Measurements from ENCODE around the gene TARBP2.

The TARBP2 gene, protein sequence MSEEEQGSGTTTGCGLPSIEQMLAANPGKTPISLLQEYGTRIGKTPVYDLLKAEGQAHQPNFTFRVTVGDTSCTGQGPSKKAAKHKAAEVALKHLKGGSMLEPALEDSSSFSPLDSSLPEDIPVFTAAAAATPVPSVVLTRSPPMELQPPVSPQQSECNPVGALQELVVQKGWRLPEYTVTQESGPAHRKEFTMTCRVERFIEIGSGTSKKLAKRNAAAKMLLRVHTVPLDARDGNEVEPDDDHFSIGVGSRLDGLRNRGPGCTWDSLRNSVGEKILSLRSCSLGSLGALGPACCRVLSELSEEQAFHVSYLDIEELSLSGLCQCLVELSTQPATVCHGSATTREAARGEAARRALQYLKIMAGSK

DNA sequence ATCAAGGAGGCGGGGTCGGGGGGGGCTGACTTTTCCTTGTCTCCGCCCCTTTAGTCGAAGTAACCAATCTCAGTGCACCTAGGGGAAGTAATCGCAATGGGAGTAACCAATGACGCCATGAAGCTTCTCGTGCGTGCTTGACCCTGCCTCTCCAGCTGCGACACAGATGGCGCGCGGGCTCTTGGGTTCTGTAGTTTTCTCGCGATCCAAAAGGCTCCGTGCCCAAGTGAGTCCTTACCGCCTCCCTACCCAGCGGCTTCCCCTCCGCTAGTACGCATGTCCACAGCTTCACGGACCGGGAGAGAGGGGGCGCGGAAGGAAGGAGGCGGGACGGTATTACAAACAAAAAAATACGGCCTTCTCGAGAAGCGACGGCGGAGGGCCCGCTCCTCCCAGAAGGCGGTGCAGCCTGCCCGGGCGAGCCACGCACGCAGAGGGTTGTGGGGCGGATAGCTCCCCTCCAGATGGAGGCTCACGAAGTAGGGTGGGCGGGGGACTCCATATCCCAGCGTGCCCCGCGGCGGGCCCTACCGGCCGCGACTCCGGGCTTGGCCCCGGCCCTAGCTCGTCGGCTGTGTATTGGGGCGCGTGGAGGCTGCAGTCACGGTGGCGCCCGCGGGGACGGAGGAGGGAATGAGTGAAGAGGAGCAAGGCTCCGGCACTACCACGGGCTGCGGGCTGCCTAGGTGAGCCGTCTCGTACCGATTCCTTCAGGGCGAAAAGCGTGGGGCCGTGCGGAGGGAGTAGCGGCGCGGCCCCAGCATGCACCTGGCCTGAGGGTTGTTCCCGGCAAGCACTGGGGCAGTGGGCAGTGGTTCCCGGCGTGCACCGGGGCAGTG is at the start of gene TARBP2:
TARBP2 (plus strand) TSS at position 508 of the 839 bp plus-strand sequence; CDS start at position 634, 126 bp downstream.
- DNase-seq = peak; percentile 100

DNA sequence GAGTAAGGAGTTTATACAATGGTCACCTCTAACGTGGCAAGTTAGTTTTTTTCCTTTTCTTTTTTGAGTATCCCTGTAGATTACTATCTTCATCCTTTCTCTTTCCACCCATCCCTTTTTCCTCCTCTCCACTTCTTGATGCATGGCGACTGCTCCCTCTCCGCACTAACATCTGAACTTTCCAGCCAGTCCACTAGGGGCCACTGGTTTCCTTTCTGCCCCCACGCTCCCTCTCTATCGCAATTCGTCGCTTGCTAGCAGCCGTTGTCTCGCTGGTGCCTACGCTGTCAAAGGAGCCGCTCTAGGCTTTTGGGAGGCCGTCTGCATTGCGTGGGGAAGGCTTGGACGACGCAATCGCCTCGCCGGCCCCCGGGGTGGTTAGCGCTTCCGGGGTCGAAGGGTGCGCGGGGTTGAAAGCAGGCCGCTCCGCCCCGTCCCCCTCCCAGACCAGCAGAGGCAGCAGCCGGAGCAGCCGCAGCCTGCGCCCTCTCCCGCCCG is 49.4 kb upstream of the TARBP2 start, which contains the start of gene PCBP2:
PCBP2 (plus strand) TSS at position 442 of the 498 bp plus-strand sequence. CDS start 2,699 bp downstream, outside the sequence.
- DNase-seq = peak; percentile 99

DNA sequence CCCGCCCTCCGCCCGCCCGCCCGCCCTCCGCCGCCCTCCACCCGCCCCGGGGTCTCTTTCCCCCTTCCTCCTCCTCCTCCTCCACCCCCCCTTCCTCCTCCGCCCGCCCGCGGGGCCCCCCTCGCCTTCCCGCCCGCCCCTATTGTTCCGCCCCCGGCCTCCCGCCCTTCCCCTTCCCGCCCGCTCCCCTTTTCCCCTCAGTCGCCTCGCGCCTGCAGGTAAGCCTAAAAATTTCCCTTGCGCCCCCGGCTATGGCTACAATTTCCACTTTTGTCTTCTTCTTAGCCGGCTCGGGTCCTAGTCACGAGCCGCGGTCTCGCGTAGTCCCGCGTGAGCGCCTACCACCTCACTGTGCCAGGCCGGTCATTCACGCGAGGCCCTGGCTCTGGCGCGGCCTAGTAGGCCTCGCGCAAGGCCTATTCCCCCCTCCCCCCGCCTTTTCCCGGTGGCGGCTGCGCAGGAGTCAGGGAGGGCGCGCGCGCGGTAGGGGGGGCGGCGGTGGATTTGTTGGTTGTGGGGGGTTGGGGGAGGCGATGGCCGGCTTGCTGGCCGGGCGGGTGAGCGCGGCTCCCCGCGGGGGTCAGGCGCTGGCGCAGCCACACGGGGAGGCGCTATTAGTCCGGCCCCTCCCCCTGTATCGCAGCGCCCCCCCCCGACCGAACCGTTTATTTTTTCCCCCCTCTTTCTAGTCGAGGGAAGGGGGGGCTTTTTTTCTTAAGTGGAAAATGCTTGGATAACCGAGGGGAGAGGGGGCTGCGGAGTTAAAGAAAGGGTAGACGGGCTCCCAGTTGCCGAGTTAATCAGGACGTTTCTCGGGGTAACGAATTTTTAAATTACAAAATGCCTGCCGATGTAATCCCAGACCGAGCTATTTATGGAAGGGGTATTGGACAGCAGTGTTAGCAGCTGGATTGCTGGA is 48.7 kb upstream of the TARBP2 start:
- peak; percentile 84 for DNase-seq

DNA sequence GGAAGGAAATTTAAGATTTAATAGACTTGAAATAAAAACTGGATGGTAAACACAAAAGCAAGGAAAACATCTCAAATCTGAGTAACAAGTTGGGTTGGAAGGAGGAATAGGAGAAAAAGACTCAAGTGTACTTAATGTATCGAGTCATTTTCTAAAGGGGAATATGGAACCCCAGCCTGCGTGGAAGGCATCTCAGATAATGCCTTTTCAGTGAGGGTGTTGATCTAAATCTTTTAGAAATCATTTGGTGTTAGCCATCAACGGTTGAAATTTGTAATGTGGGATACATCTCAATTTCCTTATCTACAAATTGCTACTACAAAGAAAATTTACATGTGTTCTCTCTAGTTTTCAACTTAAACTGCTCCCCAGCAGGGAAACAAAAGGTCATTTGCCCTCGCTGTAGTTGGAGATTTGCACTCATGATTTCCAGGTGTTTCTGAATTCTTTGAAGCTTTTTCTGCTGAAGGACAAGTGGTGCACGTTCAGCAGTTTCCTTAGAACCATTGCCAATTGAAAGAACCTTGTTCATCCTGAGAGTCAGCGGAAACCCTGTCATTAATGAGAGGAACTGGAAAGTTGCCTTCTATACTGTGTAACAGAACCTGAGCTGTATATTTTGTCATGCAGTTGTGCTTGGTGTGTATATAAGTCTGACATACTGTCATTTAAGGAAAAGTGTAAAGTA is 47.0 kb upstream of the TARBP2 start:
- DNase-seq = no peak

DNA sequence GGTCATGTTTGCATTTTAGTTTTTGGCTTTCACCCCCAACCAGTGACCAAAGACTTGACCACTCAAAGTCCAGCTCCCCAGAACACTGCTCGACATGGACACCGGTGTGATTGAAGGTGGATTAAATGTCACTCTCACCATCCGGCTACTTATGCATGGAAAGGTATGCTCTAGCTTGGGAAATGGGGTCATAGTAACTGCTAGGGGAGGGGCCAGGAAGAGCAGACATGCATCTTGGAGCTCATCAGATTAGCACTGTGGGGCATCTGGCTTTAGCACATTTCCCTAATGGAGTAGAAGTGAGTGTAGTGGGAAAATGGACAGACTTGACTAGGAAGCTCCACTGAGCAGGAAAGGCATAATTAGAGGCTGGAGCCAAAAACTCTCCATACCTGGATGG is 46.4 kb upstream of the TARBP2 start:
- no peak for DNase-seq

DNA sequence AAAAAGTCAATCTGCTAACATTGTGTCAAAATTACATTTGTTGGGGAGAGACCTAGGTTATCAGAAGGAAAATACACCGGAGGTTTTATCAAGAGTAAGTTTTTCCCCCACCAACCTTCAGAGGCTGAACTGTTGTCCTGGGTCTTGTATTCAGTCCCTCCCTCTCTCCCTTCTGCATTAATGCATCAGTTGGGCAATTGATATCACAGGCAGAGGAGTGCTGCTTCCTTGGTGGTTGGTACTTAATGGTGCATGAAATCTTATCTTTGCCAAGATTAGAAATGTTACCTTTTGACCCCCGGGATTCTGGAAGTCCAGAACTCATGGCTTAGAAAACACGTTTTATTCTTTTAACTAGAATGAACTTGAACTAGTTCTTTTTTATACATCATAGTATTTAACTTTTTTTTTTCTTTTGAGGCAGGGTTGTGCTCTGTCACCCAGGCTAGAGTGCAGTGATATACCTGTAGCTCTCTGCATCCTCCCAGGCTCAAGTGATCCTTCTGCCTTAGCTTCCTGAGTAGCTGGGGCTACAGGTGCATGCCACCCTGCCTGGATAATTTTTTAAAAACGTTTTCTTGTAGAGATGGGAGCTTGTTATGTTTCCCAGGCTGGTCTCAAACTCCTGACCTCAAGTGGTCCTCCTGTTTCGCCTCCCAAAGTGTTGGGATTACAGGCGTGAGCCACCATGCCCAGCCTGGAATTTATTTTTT is 44.3 kb upstream of the TARBP2 start:
- no peak for DNase-seq

DNA sequence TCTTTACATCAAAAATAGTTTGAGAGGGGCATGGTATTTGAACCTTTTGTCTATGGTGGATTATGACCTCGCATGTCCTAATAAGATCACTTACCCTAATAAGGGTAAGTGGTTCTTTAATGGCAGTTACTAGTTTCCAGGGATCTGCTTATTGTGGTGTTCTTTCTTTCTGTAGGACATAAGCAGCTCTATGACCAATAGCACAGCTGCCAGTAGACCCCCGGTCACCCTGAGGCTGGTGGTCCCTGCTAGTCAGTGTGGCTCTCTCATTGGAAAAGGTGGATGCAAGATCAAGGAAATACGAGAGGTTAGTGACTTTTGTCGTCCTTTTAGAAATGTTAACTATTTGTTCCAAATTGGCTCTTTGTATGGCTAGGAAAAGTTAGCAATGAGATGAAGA is 42.0 kb upstream of the TARBP2 start:
- DNase-seq = no peak

DNA sequence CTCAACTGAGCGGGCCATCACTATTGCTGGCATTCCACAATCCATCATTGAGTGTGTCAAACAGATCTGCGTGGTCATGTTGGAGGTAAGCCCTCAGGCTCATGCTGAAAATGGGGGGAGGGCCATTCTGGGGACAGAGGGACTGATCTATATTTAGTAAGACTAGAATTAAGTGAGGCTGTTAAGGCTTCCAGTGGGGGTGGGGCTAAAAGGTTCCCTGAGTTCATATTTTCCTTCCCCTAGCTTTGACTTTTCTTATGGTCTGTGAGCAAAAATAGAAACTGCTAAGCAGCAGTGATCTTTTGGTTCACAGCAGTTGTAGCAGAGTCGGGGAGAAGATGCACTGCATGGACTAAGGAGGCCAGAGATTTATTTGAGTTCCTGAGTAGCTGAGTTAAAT is 40.0 kb upstream of the TARBP2 start:
- no peak for DNase-seq

DNA sequence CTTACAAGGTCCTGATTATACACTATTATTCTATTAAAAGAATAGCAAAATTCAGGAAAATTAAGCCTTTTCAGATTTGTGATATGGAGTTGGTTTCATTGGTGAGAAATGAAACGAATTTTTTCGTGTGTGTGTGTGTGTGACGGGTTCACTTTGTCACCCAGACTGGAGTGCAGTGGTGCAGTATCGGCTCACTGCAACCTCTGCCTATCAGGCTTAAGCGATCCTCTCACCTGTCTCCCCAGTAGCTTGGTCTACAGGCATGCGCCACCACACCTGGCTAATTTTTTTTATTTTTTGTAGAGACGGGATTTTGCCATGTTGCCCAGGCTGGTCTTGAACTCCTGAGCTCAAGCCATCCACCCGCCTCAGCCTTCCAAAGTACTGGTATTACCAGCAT is 39.5 kb upstream of the TARBP2 start:
- DNase-seq = no peak

DNA sequence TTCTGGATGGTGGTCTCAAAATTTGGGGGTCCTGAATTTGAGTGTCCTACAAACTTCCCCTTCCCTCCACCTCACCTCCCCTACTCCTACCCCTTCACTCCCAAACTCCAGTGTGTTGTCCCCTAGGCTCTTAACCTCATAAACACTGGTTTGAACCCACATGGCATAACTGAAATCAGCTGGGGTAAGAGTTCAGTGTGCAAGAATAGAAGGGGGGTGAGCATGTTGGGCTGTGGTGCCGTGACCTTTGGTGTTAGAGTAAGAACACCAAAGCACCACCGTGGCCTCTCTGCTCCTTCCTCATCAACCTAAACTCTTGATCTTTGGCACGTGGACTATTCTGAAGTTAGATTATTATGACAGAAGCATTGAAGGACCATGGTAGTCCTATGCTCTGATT is 38.1 kb upstream of the TARBP2 start:
- DNase-seq = no peak

DNA sequence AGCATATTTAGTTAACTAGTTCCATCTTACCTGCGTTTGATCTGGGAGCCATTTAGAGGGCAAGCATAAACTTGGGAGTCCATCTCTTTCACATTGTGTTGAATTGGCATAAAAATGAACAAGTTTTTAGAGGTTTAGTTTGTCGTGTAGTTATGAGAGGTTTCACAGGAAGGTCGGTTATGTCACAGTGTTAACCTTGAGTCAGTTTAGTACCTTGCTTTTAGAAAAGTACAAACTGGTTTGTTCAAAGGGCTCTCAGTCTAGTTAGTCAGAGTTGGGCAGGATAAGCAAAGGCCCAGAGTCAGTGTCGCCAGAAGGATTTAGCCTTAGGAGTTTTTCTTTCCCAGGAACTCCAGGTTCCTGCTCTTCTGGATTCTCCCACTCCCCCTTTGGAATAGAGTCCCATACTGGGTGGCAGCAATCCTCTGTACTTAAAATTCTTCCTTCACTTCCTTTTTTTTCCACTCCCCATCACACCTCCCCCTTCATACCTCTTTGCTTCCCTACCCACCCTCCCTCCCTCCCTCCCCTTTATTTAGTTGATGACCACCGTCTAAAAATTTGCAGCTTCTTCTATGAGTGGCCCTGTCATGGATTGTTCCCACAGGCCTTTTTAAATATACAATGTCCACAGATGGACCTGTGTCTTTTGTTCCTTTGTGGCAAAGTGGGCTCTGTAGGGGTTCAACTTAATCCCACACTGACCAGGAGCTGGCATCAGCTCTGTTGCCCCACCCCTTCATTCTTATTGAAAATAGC is 37.1 kb upstream of the TARBP2 start:
- no peak for DNase-seq

DNA sequence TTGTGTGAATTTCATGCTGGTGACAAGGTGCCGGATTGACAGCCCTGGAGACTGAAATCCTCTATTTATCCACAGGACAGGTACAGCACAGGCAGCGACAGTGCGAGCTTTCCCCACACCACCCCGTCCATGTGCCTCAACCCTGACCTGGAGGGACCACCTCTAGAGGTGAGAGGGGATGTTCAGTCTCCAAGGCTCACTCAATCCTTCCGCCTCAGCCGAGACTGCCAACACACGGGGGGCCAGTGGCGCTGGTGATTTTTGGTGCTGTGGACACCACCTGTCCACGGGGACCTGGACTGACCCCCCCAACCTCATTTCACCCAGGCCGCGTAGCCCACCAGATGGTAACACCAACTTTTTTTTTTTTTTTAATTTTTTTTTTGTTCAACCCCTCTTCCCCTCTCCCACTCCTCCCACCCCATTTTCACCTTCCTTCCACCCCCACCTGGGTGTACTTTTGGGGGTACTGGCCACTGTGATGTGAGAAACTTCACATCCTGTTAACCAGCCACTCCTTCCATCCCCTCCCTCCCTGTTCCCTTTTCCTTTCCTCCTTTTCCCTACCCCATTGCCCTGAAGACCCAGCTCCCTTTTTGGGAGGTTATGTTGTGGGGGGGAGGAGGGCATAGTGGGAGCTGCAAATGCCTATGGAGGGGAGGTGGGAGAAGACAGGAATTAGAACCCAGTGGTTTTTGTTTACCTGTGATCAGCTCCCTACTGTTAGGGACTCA is 36.2 kb upstream of the TARBP2 start:
- DNase-seq = no peak

DNA sequence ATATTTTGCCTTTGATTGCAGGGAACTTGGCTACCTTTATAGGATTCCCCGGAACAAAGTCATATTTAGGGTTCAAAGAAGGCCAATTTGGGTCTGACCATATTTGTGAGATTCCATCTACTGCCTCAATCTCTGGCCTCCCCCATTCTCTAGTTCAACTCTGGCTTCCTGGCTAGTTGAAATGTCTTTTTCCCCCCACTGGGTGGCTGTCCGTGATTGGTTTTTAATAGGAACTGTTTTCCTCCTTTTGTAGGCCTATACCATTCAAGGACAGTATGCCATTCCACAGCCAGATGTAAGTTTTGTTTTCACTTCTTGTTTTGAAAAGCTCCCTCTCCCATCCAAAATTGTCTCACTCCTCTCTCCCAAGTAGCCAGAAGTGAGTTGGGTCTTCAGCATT is 35.4 kb upstream of the TARBP2 start:
- DNase-seq = no peak

DNA sequence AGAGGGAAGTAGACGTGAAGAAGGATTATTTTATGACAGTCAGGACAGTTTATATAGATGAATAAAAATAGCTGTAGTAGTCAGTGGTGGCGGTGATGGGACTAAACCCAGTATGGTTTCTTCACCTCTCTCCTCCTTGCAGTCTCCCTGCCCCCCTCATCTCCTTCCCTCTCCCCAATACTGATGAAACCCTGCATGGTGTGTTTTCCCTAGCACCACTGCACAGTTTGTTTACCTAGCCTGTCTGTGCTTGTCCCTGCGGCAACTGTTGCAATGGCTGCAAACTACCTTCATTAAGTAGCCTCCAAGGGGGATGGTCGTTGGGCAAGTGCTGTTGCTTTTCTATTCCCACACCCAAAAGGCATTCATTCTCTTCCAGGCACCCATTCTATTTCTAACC is 34.4 kb upstream of the TARBP2 start:
- no peak for DNase-seq

DNA sequence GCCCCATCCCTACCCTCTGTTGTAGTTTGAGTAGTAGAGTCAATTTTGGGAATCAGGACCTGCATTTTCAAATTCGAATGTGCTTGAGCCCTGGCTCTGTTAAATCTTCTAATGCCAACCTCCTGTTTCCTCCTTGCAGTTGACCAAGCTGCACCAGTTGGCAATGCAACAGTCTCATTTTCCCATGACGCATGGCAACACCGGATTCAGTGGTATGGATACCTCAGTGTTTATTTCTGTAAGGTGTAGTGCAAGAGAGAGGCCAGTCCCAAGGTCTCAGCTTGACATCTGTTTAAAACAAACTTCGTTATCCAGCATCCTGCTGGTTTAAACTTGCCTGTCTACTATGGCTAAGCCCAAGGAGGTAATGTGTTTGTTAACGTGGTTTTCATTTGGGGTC is 34.0 kb upstream of the TARBP2 start:
- no peak for DNase-seq

DNA sequence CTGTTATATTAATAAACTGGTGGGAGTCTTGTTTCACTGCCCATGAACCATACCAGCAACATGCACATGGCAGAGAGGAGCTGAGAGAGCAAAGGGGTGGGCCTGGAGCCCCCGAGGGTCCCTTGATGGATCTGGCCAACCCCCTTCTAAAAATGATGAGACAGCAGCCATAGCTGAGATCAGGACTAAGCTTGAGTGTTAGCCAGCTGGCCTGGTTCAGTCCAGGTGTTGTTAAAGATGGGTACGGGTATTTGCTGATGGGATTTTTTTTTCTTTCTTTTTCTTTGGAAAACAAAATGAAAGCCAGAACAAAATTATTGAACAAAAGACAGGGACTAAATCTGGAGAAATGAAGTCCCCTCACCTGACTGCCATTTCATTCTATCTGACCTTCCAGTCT is 33.2 kb upstream of the TARBP2 start:
- no peak for DNase-seq

DNA sequence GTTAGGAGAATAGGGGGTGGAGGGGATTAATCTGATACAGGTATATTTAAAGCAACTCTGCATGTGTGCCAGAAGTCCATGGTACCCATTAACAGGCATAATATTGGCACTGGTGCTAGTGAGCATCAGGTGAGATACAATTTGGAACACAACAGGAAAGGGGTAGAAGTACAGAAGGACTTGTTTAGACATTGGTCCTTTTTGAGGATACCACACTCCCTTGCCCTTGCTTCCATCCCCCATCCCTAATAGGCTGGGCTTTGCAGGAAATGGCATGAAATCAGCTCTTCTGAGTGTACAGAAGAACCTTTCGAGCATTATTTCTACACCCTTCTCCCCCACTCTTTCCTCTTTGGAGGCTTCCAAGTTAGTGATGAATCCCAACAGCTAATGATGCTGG is 32.8 kb upstream of the TARBP2 start:
- no peak for DNase-seq

DNA sequence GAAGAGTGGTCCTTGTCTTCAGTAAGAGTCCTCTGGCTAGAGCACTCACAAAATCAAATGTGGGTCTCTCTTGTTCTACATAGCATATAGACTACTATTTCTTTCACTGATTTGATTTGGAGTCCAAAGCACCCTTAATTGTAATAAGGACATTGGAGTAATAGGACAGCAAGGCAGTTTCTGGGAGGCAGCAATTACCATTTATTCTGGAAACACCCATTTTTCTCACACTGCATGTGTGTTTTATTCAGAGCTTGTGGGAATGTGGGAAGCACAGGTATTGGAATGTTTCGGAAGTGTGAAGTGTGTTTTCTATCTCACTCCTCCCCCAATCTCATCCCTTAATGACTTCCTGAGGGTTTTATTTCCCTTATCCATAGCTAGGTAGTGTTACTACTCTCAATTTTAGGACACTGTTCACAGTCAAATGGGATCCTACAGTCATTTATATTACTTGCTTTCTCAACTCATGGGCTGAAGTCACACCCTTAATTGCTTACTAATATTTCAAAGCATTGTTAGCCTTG is 29.0 kb upstream of the TARBP2 start:
- no peak for DNase-seq

DNA sequence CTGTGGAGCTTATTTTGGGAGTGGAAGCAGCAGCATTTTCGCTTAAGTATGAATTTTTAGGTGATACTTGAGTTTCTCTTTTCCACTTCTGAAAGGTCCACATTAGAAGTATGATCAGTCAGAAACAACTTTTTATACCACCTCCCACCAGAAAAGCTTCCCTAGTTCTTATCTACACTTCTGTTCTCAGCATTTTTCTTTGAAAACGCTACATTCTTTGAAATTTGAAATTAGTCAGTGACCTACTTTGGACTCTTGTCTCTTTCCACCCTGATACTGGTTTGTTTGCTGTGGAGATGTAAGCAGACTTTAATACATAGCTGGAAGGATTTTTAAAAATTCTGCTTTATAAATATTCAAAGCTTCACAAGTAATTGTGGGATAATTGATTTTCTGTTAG is 27.0 kb upstream of the TARBP2 start:
- DNase-seq = no peak

DNA sequence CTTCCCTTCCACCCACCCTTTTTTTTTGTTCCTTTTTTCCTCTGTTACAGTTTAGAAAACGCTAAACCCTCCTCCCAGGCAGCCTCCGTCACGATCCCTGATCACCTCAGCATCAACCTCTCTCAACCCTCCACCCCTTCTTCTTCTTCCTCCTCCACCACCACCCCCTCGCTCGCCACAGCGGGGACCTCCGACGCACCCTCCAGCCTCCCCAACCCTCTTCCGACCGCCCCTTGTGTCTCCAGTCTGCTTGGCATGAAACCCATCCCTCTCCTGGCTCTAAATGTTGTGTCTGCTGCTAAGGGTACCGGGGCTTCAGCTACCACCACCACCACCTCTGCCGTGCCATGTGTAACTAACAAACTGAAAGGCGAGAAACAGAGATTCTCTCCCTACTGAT is 26.3 kb upstream of the TARBP2 start:
- DNase-seq = no peak

Data from CD4-positive, alpha-beta T cell treated with Interleukin-10 for 1 hour (primary cell).